Activated T-helper 2 cell treated with anti-CD3 and anti-CD28 coated beads, Interferon-gamma antibody, Interleukin-2, Interleukin-4, amounts not matched to agents 10 μg/mL and 5 μg/mL and 100 μg/mL, durations not matched to agents 14 hours and 24 hours and 36 hours (primary cell): Measurements from ENCODE around the gene TMSB10. TPM values are rescaled to one million over a fixed set of nuclear protein-coding genes. Genes with fewer than 3 reads are reported as not detected.
"Not testable (repeated sequence)": the region's sequence is repeated elsewhere in the genome, so short reads cannot be mapped to it uniquely, and the experiment has no call there.

ENCODE experiments used
- DNase-seq: peaks from one replicate; pipeline ENCODE4 v3.0.0; 2021; ENCODE audit warnings: low spot score
- H3K27ac Mint-ChIP-seq: one replicate; pipeline ENCODE4 v1.8.0; 2021; ENCODE audit warnings: mixed read lengths
- H3K27me3 Mint-ChIP-seq: one replicate; pipeline ENCODE4 v1.8.0; 2021; ENCODE audit warnings: low read depth, mixed read lengths
- H3K36me3 Mint-ChIP-seq: one replicate; pipeline ENCODE4 v1.8.0; 2021; ENCODE audit warnings: low read depth, mixed read lengths
- H3K4me1 Mint-ChIP-seq: one replicate; pipeline ENCODE4 v1.8.0; 2021; ENCODE audit warnings: low read depth, mixed read lengths
- H3K4me3 Mint-ChIP-seq: one replicate; pipeline ENCODE4 v1.8.0; 2021; ENCODE audit warnings: low read depth, mild to moderate bottlenecking, moderate library complexity, mixed read lengths
- H3K9me3 Mint-ChIP-seq: one replicate; pipeline ENCODE4 v1.8.0; 2021; ENCODE audit warnings: mixed read lengths
- intact Hi-C: fragments of 100-400 bp; cut with micrococcal nuclease; formaldehyde crosslinking; loops from one replicate; pipeline ENCODE4 v1.15.1; 2023
- total RNA-seq: library from RNA; stranded (reverse); gene quantifications from 2 replicates; pipeline ENCODE4 v1.2.3, GENCODE V29; 2022

The TMSB10 gene
- 2,676 and 2,847 TPM in 2 replicates for total RNA-seq

DNA sequence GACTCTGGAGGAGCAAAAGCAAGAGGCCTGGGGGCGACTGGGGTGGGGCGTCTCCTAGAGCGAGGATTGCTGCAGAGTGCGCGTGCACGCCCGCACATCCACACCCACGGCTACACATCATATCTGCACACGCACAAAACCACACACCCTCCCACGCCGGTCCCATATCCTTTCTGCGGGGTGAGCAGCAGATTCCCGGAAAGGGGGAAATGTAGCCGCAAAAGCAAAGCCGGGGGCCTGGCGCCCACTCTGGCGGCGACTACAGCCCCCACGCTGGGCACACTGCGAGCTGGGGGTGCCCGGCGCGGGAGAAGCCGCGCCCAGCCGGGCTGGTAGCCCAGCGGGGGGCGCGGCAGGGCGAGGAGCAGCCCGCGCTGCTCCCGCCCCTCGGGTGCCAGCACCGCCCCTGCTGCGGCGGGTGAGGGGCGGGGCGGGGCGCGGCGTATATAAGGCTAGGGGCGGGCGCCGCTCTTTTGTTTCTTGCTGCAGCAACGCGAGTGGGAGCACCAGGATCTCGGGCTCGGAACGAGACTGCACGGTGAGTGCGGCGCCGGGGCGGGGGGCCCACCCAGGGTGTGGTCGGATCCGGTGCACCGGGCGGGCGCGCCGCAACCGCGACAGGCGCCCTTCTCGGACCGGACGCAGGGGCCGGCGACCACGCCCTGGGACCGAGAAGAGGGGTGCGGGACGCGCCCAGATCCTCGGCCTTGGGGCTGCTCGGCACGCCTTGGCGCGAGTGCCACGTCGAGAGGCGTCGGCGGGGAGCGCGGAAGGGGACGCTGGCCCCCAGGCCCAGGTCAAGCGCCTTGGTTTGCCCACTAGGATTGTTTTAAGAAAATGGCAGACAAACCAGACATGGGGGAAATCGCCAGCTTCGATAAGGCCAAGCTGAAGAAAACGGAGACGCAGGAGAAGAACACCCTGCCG, at the start of gene TMSB10:
Gene TMSB10, plus strand, starts transcription at position 476 of the 927 bp plus-strand sequence.
- Mint-ChIP-seq H3K36me3 (peaks cover 51% of the 10 kb centered on the region), H3K4me3 (peak within 1 kb of the TSS; percentile 83), H3K27me3 (no peaks in the 10 kb centered on the region), H3K9me3 (peaks cover 14% of the 10 kb centered on the region), H3K27ac (peak within 1 kb of the TSS; percentile 76), H3K4me1 (peaks cover 46% of the 10 kb centered on the region)
- intact Hi-C loops = loop anchor here (1.0 to 2.0 kb wide), 3 partner anchors 17 to 65 kb away; partner anchors contain the start of genes KCMF1 and TRABD2A
- peak; percentile 90 for DNase-seq

DNA sequence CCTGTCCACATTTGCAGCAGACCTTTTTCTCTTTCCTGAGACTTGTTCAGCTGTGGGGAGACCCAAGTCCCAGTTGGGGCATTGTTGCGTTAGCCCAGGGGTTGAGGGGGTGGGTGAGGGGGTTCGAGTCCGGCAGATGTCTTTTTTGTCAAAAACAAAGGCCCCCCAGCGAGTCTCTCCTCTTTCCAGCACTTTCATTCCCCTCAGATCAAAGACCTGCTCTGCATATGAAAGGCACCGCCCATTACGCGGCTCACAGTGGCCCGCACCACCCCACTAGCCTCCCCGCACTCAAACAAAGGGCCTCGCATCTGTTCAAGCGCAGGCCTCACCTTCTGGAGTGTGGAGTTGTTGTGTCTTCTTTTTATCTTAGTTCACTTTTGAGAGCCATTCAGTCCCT, 49.7 kb upstream of the TMSB10 start:
- peaks cover 27% of the 10 kb centered on the region for H3K9me3 Mint-ChIP-seq
- peaks cover 72% of the 10 kb centered on the region for H3K4me1 Mint-ChIP-seq
- intact Hi-C loops = loop anchor here (5.0 kb wide), 1 partner anchor 338 kb away; the partner anchor contains the start of gene DNAH6
- H3K36me3 Mint-ChIP-seq = peaks cover 91% of the 10 kb centered on the region
- DNase-seq = no peak
- H3K27ac Mint-ChIP-seq = no peak overlapping the region
- H3K4me3 Mint-ChIP-seq = no peak overlapping the region
- no peaks in the 10 kb centered on the region for H3K27me3 Mint-ChIP-seq

DNA sequence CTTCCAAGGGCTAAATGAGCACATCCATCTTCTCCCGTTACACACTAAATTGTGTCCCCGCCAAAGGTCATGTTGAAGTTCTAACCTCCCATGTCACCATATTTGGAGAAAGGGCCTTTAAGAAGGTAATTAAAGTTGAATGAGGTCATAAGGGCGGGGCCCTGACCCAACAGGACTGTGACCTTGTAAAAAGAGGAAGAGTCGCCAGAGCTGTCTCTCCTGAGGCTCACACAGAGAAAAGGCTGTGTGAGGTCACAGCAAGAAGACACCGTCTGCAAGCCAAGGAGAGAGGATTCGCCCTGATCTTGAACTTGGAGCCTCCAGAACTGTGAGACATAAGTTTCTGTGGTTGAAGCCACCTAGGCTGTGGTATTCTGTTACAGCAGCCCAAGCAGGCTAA, 48.7 kb upstream of the TMSB10 start:
- H3K27ac Mint-ChIP-seq = peak overlapping the region; percentile 85
- intact Hi-C loops = loop anchor here (5.0 kb wide), 1 partner anchor 339 kb away; the partner anchor contains the start of gene DNAH6
- peaks cover 88% of the 10 kb centered on the region for H3K36me3 Mint-ChIP-seq
- peaks cover 74% of the 10 kb centered on the region for H3K4me1 Mint-ChIP-seq
- peaks cover 27% of the 10 kb centered on the region for H3K9me3 Mint-ChIP-seq
- no peaks in the 10 kb centered on the region for H3K27me3 Mint-ChIP-seq
- peak overlapping the region; percentile 62 for H3K4me3 Mint-ChIP-seq
- DNase-seq = peak; percentile 29

DNA sequence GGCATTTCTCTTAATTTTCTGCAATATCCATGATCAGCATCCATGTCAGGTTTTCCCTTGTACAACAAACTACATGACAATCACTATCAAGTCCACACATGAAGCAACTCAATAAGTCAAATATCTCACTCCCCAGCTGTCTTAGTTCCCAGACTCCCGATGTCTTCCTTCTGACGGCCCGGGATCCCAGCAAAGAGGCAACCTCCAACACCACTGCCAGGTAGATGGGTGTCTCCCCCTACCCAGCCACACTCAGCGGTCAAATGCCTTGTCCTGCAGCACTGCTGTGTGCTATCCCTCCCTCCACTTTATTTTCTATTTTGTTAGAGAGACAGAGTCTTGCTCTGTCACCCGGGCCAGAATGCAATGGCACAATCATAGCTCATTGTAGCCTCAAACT, 47.9 kb upstream of the TMSB10 start:
- Mint-ChIP-seq H3K4me1 (peaks cover 72% of the 10 kb centered on the region), H3K27ac (peak overlapping the region; percentile 85), H3K36me3 (peaks cover 84% of the 10 kb centered on the region), H3K9me3 (peaks cover 24% of the 10 kb centered on the region), H3K4me3 (no peak overlapping the region), H3K27me3 (no peaks in the 10 kb centered on the region)
- no peak for DNase-seq
- intact Hi-C loops = loop anchor here (5.0 kb wide), 1 partner anchor 340 kb away; the partner anchor contains the start of gene DNAH6

DNA sequence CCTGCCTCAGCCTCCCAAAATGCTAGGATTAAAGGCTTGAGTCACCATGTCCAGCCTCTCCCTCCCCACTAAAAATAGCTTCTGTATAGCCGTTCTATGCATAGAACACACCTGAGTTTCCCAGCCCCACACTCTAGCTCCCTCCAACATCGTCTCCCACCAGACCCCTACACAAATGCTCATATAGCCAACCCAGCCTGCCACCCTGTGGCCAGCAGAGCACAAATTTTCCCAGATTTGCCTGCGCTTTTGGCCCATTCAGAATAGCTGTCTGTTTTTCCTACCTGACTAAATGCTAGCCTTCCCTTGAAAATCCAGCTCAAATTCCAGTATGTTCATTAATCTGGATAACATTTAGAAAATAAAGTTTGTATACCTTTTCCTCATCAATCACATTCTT, 47.3 kb upstream of the TMSB10 start:
- no peaks in the 10 kb centered on the region for H3K27me3 Mint-ChIP-seq
- peaks cover 19% of the 10 kb centered on the region for H3K9me3 Mint-ChIP-seq
- no peak overlapping the region for H3K4me3 Mint-ChIP-seq
- no peak for DNase-seq
- peak overlapping the region; percentile 44 for H3K27ac Mint-ChIP-seq
- intact Hi-C loops = loop anchor here (5.0 kb wide), 1 partner anchor 341 kb away; the partner anchor contains the start of gene DNAH6
- H3K4me1 Mint-ChIP-seq = peaks cover 75% of the 10 kb centered on the region
- peaks cover 81% of the 10 kb centered on the region for H3K36me3 Mint-ChIP-seq

DNA sequence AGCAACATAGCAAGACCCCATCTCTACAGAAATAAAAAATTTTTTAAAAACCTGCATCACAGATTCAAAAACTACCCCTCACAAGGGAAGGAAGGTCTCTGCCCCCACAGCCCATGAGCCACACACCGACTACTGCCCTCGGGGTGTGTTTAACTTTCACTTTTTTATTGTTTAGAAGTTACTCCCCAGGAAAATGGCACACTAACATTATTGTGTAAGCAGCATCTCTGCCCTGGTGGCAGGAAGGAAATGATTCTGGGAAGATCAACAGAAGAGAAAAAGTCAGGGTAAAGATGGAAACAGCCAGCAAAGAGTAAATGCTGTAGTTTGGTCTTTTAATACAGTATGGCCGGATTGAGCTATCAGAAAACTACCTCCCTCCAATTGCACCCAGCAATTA, 46.5 kb upstream of the TMSB10 start:
- Mint-ChIP-seq H3K4me3 (peak overlapping the region; percentile 5), H3K27me3 (no peaks in the 10 kb centered on the region), H3K27ac (no peak overlapping the region), H3K4me1 (peaks cover 77% of the 10 kb centered on the region), H3K36me3 (peaks cover 78% of the 10 kb centered on the region), H3K9me3 (peaks cover 15% of the 10 kb centered on the region)
- DNase-seq = no peak
- intact Hi-C loops = loop anchor here (5.0 kb wide), 1 partner anchor 342 kb away; the partner anchor contains the start of gene DNAH6

DNA sequence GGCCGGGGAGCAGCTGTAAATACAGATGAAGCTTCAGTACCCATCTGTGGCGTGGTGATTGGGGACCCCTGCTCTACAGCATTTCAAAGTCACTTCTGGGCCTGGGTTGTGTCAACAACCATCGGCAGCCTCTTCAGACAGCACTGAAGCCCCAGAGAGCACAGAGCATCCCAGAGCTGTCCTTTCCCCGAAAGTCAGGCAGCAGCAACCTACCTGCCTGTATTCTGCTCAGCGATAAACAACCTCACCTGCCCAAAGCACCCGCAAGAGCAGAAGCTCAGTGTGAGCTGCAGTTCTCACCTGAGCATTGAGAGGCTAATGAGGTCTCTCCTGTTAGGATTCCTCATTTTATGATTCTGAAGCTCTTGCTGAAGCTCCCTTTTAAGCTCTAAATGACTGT, 43.9 kb upstream of the TMSB10 start:
- no peak for DNase-seq
- H3K27ac Mint-ChIP-seq = no peak overlapping the region

DNA sequence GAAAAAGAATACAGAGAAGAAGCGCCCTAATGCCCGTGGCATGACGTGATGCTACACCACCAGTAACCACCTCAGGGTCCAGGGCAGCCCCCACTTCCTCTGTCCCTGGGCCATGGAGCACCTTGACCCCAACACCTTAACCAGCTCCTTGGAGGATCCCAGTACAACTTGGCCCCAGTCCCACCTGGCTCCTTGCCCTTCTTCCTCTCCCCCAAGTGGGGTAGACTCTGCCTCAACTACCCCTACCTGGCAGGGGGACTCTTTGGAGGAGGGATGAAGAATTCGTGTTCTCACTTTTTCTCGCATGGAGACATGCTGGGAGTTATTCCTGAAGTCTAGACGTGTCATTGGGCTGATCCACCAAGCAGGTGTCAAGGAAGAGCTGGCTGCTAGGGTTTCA, 43.5 kb upstream of the TMSB10 start:
- H3K27ac Mint-ChIP-seq = no peak overlapping the region
- no peak overlapping the region for H3K4me3 Mint-ChIP-seq
- peaks cover 66% of the 10 kb centered on the region for H3K36me3 Mint-ChIP-seq
- DNase-seq = no peak
- peaks cover 73% of the 10 kb centered on the region for H3K4me1 Mint-ChIP-seq
- no peaks in the 10 kb centered on the region for H3K27me3 Mint-ChIP-seq
- no peaks in the 10 kb centered on the region for H3K9me3 Mint-ChIP-seq
- intact Hi-C loops = no loop called here

More for the DNA sequence above, 43.9 kb upstream of the TMSB10 start:
- peaks cover 75% of the 10 kb centered on the region for H3K4me1 Mint-ChIP-seq
- H3K27me3 Mint-ChIP-seq = no peaks in the 10 kb centered on the region
- peaks cover 3% of the 10 kb centered on the region for H3K9me3 Mint-ChIP-seq
- intact Hi-C loops = loop anchor here (2.0 kb wide), 1 partner anchor 15 kb away; no protein-coding TSS in a partner anchor
- H3K4me3 Mint-ChIP-seq = no peak overlapping the region
- H3K36me3 Mint-ChIP-seq = peaks cover 69% of the 10 kb centered on the region

DNA sequence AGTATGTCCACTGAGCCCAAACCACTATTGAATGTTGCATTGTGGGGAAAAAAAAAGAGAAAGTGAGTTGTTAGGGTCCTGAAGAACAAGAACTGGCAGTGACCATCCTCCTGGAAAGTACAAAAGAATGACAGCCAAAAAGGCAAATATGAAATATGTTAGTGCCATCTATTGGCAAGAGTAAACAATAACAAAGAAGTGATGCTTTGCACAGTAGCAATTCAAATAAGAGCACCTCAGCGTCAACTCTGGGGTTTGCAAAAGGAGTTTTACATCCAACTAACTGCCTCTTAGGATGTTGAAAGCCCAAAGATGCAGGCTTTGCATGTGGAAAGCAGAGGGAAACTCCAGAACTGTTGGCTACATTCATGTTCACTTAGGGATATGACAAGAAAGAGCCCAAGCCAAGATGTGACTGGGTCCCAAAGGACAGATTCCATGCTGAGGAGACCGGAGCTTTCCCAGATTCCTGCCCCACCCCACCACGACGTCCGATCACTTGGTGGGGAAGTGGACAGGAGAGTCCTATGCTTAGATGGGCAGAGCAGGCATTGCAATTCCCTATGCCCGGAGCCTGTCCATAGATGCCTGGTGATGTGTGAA, 40.2 kb upstream of the TMSB10 start:
- H3K4me1 Mint-ChIP-seq = peaks cover 49% of the 10 kb centered on the region
- intact Hi-C loops = loop anchor here (2.0 kb wide), 1 partner anchor 370 kb away; no protein-coding TSS in a partner anchor
- H3K27ac Mint-ChIP-seq = no peak overlapping the region
- H3K27me3 Mint-ChIP-seq = no peaks in the 10 kb centered on the region
- H3K36me3 Mint-ChIP-seq = peaks cover 62% of the 10 kb centered on the region
- DNase-seq = no peak
- no peaks in the 10 kb centered on the region for H3K9me3 Mint-ChIP-seq
- no peak overlapping the region for H3K4me3 Mint-ChIP-seq

DNA sequence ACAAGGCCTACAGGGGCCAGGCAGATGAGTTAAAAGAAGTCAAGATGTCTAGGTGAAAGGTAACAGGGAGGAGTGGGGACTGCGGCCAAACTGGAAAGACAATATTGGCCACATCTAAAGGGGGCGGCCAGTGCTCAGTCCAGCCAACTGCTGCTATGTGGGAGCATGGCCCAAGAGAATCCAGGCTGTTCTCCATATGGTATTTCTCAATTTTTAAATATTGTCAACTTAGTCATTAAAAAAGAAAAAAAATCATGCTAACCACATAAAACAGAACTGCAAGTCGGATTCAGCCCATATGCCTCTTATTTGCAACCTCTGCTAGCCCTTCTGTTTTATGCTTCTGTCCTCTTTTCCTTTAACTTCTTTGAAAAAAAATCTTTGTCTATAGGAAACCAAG, 39.3 kb upstream of the TMSB10 start:
- Mint-ChIP-seq H3K36me3 (peaks cover 62% of the 10 kb centered on the region), H3K27ac (no peak overlapping the region), H3K27me3 (no peaks in the 10 kb centered on the region), H3K9me3 (no peaks in the 10 kb centered on the region), H3K4me3 (no peak overlapping the region), H3K4me1 (peaks cover 47% of the 10 kb centered on the region)
- DNase-seq = no peak
- intact Hi-C loops = no loop called here

DNA sequence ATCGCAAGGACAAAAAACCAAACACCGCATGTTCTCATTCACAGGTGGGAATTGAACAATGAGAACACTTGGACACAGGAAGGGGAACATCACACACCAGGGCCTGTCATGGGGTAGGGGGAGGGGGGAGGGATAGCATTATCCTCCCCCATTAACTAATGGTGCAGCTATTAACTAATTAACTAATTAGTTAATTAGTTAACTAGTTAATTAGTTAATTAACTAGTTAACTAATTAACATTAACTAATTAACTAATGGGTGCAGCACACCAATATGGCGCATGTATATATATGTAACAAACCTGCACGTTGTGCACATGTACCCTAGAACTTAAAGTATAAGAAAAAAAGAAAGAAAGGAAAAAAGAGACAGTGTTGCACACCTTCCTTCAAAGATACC, 37.1 kb upstream of the TMSB10 start:
- H3K27ac Mint-ChIP-seq, DNase-seq, H3K9me3 Mint-ChIP-seq, intact Hi-C loops, H3K27me3 Mint-ChIP-seq, H3K4me3 Mint-ChIP-seq: not testable (repeated sequence)
- Mint-ChIP-seq H3K4me1 (peaks cover 40% of the 10 kb centered on the region), H3K36me3 (peaks cover 60% of the 10 kb centered on the region)

DNA sequence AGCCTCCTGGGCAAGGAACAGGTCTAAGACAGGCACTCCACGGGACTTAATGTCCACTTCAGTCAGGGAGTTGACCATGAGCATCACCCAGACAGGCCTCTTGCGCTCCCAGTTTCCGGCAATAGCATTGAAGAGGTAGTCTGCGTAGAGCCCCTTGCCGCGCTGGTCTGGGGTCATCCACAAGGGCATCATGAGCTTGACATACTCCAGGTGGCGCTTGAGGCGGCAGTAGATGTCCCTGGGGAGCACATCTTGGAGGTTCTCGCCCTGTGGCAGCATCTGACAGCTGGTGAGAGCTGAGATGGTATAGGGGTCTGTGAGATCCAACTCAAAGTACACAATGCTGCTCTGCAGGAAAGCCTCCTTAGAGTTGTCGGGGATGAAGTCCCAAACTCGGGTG, 35.1 kb upstream of the TMSB10 start:
- H3K27ac Mint-ChIP-seq = no peak overlapping the region
- H3K4me3 Mint-ChIP-seq = no peak overlapping the region
- intact Hi-C loops = no loop called here

More for the DNA sequence above, 35.1 kb upstream of the TMSB10 start:
- Mint-ChIP-seq H3K36me3 (peaks cover 69% of the 10 kb centered on the region), H3K27me3 (no peaks in the 10 kb centered on the region), H3K4me1 (peaks cover 46% of the 10 kb centered on the region), H3K9me3 (no peaks in the 10 kb centered on the region)
- DNase-seq = no peak
